GM06990 (cell line): ENCODE measurements around the gene CNTROB.
A peak's percentile ranks its signal among the peaks of the same experiment; 100 is the strongest.

ENCODE experiments used
- DNase-seq: peaks from one replicate; pipeline ENCODE4 v3.0.0-alpha.2; 2011; ENCODE audit not compliant: insufficient read length; ENCODE audit errors: extremely low read depth
- H3K27me3 ChIP-seq: replicated peaks from 2 replicates; pipeline ENCODE4 v1.6.0; 2011; ENCODE audit warnings: low read length; ENCODE audit not compliant: control insufficient read depth, insufficient read depth
- H3K36me3 ChIP-seq: 2 replicates; pipeline ENCODE4 v1.5.1; 2011; ENCODE audit warnings: low read length; ENCODE audit not compliant: control insufficient read depth, insufficient read depth
- H3K4me3 ChIP-seq: replicated peaks from 2 replicates; pipeline ENCODE4 v1.5.1; 2011; ENCODE audit warnings: low read depth, mild to moderate bottlenecking, control low read depth, low read length
- CTCF ChIP-seq: IDR thresholded peaks from 2 replicates; pipeline ENCODE4 v1.5.1; 2011; ENCODE audit warnings: low read length, control low read depth, mild to moderate bottlenecking, inconsistent platforms; ENCODE audit not compliant: insufficient read depth, poor library complexity, severe bottlenecking

Gene CNTROB

GRCh38 chr17:7977805-7978204 is 45.8 kb downstream of the CNTROB start:
- no peaks in the 10 kb centered on the region for H3K36me3 ChIP-seq
- H3K27me3 ChIP-seq: no peaks in the 10 kb centered on the region
- TF ChIP-seq CTCF: no peak
- no peak overlapping the region for H3K4me3 ChIP-seq
- DNase-seq: no peak

GRCh38 chr17:7982173-7982572 is 50.2 kb downstream of the CNTROB start:
- H3K36me3 ChIP-seq: no peaks in the 10 kb centered on the region
- no peaks in the 10 kb centered on the region for H3K27me3 ChIP-seq
- TF ChIP-seq CTCF: no peak
- no peak overlapping the region for H3K4me3 ChIP-seq
- DNase-seq: no peak

- Histone ChIP-seq H3K36me3 (no peaks in the 10 kb centered on the region), H3K4me3 (no peak overlapping the region), H3K27me3 (no peaks in the 10 kb centered on the region)
- TF ChIP-seq CTCF: peak; percentile 10
- DNase-seq: no peak
Observed at GRCh38 chr17:7982666-7983065, 50.7 kb downstream of the CNTROB start.

- Histone ChIP-seq H3K27me3 (no peaks in the 10 kb centered on the region), H3K4me3 (no peak overlapping the region), H3K36me3 (no peaks in the 10 kb centered on the region)
- TF ChIP-seq CTCF: no peak
- DNase-seq: no peak
Observed at GRCh38 chr17:7984904-7985303, 52.9 kb downstream of the CNTROB start.

- no peak for DNase-seq
- Histone ChIP-seq H3K36me3 (no peaks in the 10 kb centered on the region), H3K4me3 (no peak overlapping the region), H3K27me3 (no peaks in the 10 kb centered on the region)
- no peak for TF ChIP-seq CTCF
Observed at GRCh38 chr17:7987112-7987893, 55.3 kb downstream of the CNTROB start.
